Panc1 (cell line): ENCODE results near the gene KAT7. TPM values are rescaled to one million over a fixed set of nuclear protein-coding genes. Genes with fewer than 3 reads are reported as not detected.

Experiments used
- ATAC-seq: fragments of 200-7000 bp; cut with Tn5 transposase; 2 replicates; pipeline ENCODE4 v1.9.1; 2020; ENCODE audit warnings: mild to moderate bottlenecking, moderate library complexity
- BruUV-seq: library from RNA; stranded (reverse); fragments of 400-500 nt; replicated peaks from 2 replicates; lab custom pipeline; 2021; lab: Mats Ljungman, UMichigan
- CTCF ChIA-PET: fragments of 300-600 bp; sonication (Branson Sonifier 250); formaldehyde crosslinking; loops from one replicate; lab custom pipeline; 2022; ENCODE audit warnings: antibody characterized with exemption; lab: Charles Lee
- POLR2A ChIA-PET: fragments of 300-600 bp; sonication (Branson Sonifier 250); formaldehyde crosslinking; loops from one replicate; lab custom pipeline; 2022; ENCODE audit warnings: antibody characterized with exemption; lab: Charles Lee
- DNase-seq: peaks from one replicate; pipeline ENCODE4 v3.0.0-alpha.2; 2010; ENCODE audit warnings: low read depth, low spot score
- H3K27ac ChIP-seq: 2 replicates; pipeline ENCODE4 v1.5.1; 2011; ENCODE audit warnings: mild to moderate bottlenecking, low read length, inconsistent platforms
- H3K27me3 ChIP-seq: fragments of 200-500 bp; sonication (Bioruptor generic); 2 replicates; pipeline ENCODE4 v1.6.0; 2014; ENCODE audit warnings: low read length, inconsistent platforms; ENCODE audit not compliant: control insufficient read depth, insufficient read depth
- H3K36me3 ChIP-seq: fragments of 200-500 bp; sonication (Bioruptor generic); 2 replicates; pipeline ENCODE4 v1.5.1; 2014; ENCODE audit warnings: inconsistent platforms, mild to moderate bottlenecking, low read length, moderate library complexity; ENCODE audit not compliant: control insufficient read depth, insufficient read depth
- H3K4me1 ChIP-seq: 2 replicates; pipeline ENCODE4 v1.5.1; 2011; ENCODE audit warnings: inconsistent platforms, mild to moderate bottlenecking, low read length, moderate library complexity; ENCODE audit not compliant: control insufficient read depth, insufficient read depth
- H3K4me3 ChIP-seq, 2 experiments: 2 replicates each; pipeline ENCODE4 v1.5.1; 2011 to 2012; ENCODE audit warnings: low read depth in 2 of 2, low read length in 2 of 2, mild to moderate bottlenecking in 2 of 2, inconsistent platforms in 1 of 2, moderate library complexity in 1 of 2
- H3K9me3 ChIP-seq: fragments of 200-500 bp; sonication (Bioruptor generic); 2 replicates; pipeline ENCODE4 v1.5.1; 2014; ENCODE audit warnings: low read depth, mild to moderate bottlenecking, inconsistent platforms, low read length, moderate library complexity; ENCODE audit not compliant: control insufficient read depth, insufficient read depth
- CTCF ChIP-seq: fragments of 450-650 bp; IDR thresholded peaks from 2 replicates; pipeline ENCODE4 v1.5.1; 2017; ENCODE audit warnings: mild to moderate bottlenecking
- POLR2AphosphoS5 ChIP-seq: IDR thresholded peaks from 2 replicates; pipeline ENCODE4 v1.6.1; 2012; ENCODE audit warnings: mild to moderate bottlenecking, low read depth, low read length, moderate library complexity
- REST ChIP-seq, 2 experiments: IDR thresholded peaks; 2 replicates each; pipeline ENCODE4 v1.6.1; 2011 to 2012; ENCODE audit warnings: low read depth in 2 of 2, control low read depth in 1 of 2, low read length in 1 of 2, mild to moderate bottlenecking in 1 of 2, moderate library complexity in 1 of 2; ENCODE audit not compliant: insufficient read depth in 1 of 2
- SIN3A ChIP-seq: IDR thresholded peaks from 2 replicates; pipeline ENCODE4 v1.6.1; 2012; ENCODE audit warnings: low read depth, mild to moderate bottlenecking, low read length, moderate library complexity, borderline replicate concordance; ENCODE audit not compliant: insufficient read depth
- TCF7L2 ChIP-seq: IDR thresholded peaks from 2 replicates; pipeline ENCODE4 v1.6.1; 2011; ENCODE audit warnings: mild to moderate bottlenecking, low read depth, low read length, inconsistent platforms
- in situ Hi-C: cut with HindIII; loops from 2 replicates; pipeline ENCODE4 v1.10.0; 2016; ENCODE audit warnings: low sequenced_read_pairs, low pct_unique_long_range_greater_than_20kb
- intact Hi-C: fragments of 100-400 bp; cut with micrococcal nuclease; formaldehyde crosslinking; loops from one replicate; pipeline ENCODE4 v1.10.0; 2022; ENCODE audit not compliant: unreplicated experiment
- total RNA-seq: library from RNA; stranded (reverse); gene quantifications from one replicate; pipeline ENCODE4 v1.2.1, GENCODE V29; 2021; ENCODE audit not compliant: unreplicated experiment

Gene KAT7
- total RNA-seq, 1 experiment from 2014 or later: 69.0 TPM

DNA sequence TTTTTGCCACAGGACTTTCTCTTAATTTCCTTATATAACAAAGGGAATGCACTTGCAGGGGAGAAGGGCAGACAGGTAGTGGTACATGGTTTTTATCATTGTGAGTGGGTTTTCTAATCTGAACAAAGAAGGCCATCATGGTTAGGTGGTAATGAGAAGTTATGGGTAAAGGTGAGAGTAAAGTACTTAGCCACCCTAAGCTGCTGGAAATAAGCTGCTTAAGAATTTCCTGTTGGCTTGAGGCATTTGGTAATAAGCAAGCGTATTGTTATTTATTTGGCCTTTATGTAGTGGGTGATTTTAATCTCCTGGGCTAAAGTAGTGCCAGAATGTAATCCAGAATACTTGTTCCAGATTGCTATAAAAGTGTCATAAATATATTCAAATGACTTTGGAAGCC is 32.3 kb downstream of the KAT7 start:
- CTCF ChIA-PET: no interaction called here
- no peak for ATAC-seq
- in situ Hi-C loops: no loop called here
- peaks cover 35% of the 10 kb centered on the region for H3K36me3 ChIP-seq
- H3K4me3 ChIP-seq: no peak overlapping the region
- POLR2A ChIA-PET: no interaction called here
- TF ChIP-seq CTCF (no peak), POLR2AphosphoS5 (no peak), SIN3A (no peak), REST (IDR thresholded peaks at IDR 0.05; ENCODE audit: insufficient read depth in 1 of 2, low read depth in 2 of 2, low read length in 1 of 2) (no peak)
- H3K9me3 ChIP-seq: no peaks in the 10 kb centered on the region
- DNase-seq: no peak
- H3K27ac ChIP-seq: no peak overlapping the region
- BruUV-seq: no TSS peak
- intact Hi-C loops: no loop called here
- H3K27me3 ChIP-seq: no peaks in the 10 kb centered on the region
- H3K4me1 ChIP-seq: no peaks in the 10 kb centered on the region

- H3K4me3 ChIP-seq: no peak overlapping the region
- no TSS peak for BruUV-seq
Observed at GRCh38 chr17:49821466-49821865, 33.0 kb downstream of the KAT7 start.

More at GRCh38 chr17:49821466-49821865, 33.0 kb downstream of the KAT7 start:
- ATAC-seq (no peak), DNase-seq (no peak)
- no peak for TF ChIP-seq CTCF
- no peak for TF ChIP-seq SIN3A
- TF ChIP-seq POLR2AphosphoS5: no peak
- no peak for TF ChIP-seq TCF7L2
- TF ChIP-seq REST (IDR thresholded peaks at IDR 0.05; ENCODE audit: insufficient read depth in 1 of 2, low read depth in 2 of 2, low read length in 1 of 2): no peak
- H3K9me3 ChIP-seq: no peaks in the 10 kb centered on the region
- H3K4me1 ChIP-seq: no peaks in the 10 kb centered on the region
- CTCF ChIA-PET: interaction anchor here (0.7 kb wide), 1 partner anchor 260 kb away, joined by 5 read pairs; no protein-coding TSS in a partner anchor
- no peak overlapping the region for H3K27ac ChIP-seq
- in situ Hi-C loops (no loop called here), intact Hi-C loops (no loop called here)
- H3K27me3 ChIP-seq: no peaks in the 10 kb centered on the region
- POLR2A ChIA-PET: no interaction called here
- H3K36me3 ChIP-seq: peaks cover 42% of the 10 kb centered on the region
